GM18507 (cell line): ENCODE results near the gene EML3.
"Not testable (repeated sequence)": the region's sequence is repeated elsewhere in the genome, so short reads cannot be mapped to it uniquely, and the experiment has no call there.

ENCODE experiments used
- DNase-seq: peaks from one replicate; pipeline ENCODE4 v3.0.0; 2011; ENCODE audit warnings: low read depth; ENCODE audit not compliant: insufficient read length; ENCODE audit errors: extremely low spot score
- FAIRE-seq: peaks from 2 replicates; lab custom pipeline; 2011; peaks lifted over from hg19 to GRCh38; lab: Jason Lieb, UNC

The EML3 gene

GRCh38 chr11:62622476-62623089 lies 10.0 kb upstream of the EML3 start:
- no peak for DNase-seq
- no peak for FAIRE-seq

GRCh38 chr11:62621567-62622470 lies 9.2 kb upstream of the EML3 start, which contains the start of gene B3GAT3:
Gene B3GAT3, minus strand, starts transcription at chr11:62621986. Its CDS starts 39 bp downstream, at chr11:62621947.
- FAIRE-seq (peak; percentile 93), DNase-seq (peak; percentile 99)

GRCh38 chr11:62621027-62621566 lies 8.5 kb upstream of the EML3 start:
- no peak for DNase-seq
- no peak for FAIRE-seq

- DNase-seq, FAIRE-seq: not testable (repeated sequence)
Measured at GRCh38 chr11:62616957-62617356, 4.4 kb upstream of the EML3 start.

GRCh38 chr11:62615521-62615920 lies 2.9 kb upstream of the EML3 start:
- DNase-seq (no peak), FAIRE-seq (no peak)

- FAIRE-seq (no peak), DNase-seq (no peak)
Measured at GRCh38 chr11:62614275-62614674, 1.7 kb upstream of the EML3 start.

GRCh38 chr11:62613291-62613778 lies 760 bp upstream of the EML3 start:
- DNase-seq = no peak
- no peak for FAIRE-seq

- FAIRE-seq (no peak), DNase-seq (no peak)
Measured at GRCh38 chr11:62611705-62612365, 740 bp downstream of the EML3 start.

GRCh38 chr11:62610814-62611704 lies 1.5 kb downstream of the EML3 start:
- FAIRE-seq (no peak), DNase-seq (no peak)

- FAIRE-seq (no peak), DNase-seq (no peak)
Measured at GRCh38 chr11:62610403-62610802, 2.2 kb downstream of the EML3 start.

- no peak for DNase-seq
- FAIRE-seq = no peak
Measured at GRCh38 chr11:62608776-62609175, 3.8 kb downstream of the EML3 start.

GRCh38 chr11:62607714-62608113 lies 4.9 kb downstream of the EML3 start:
- no peak for DNase-seq
- FAIRE-seq = peak; percentile 35

GRCh38 chr11:62605902-62606301 lies 6.7 kb downstream of the EML3 start:
- no peak for FAIRE-seq
- no peak for DNase-seq

- DNase-seq = no peak
- no peak for FAIRE-seq
Measured at GRCh38 chr11:62605467-62605866, 7.1 kb downstream of the EML3 start.

GRCh38 chr11:62604460-62605120 lies 8.0 kb downstream of the EML3 start:
- FAIRE-seq (no peak), DNase-seq (no peak)

- FAIRE-seq = no peak
- no peak for DNase-seq
Measured at GRCh38 chr11:62603776-62604299, 8.7 kb downstream of the EML3 start.

- DNase-seq (no peak), FAIRE-seq (no peak)
Measured at GRCh38 chr11:62603072-62603408, 9.5 kb downstream of the EML3 start.
